Measurements from ENCODE around the gene HDGF. TPM values are rescaled to one million over a fixed set of nuclear protein-coding genes. Genes with fewer than 3 reads are reported as not detected.

Gene HDGF
- total RNA-seq, 2 donors from 2014 or later, result 493 to 495 TPM

DNA sequence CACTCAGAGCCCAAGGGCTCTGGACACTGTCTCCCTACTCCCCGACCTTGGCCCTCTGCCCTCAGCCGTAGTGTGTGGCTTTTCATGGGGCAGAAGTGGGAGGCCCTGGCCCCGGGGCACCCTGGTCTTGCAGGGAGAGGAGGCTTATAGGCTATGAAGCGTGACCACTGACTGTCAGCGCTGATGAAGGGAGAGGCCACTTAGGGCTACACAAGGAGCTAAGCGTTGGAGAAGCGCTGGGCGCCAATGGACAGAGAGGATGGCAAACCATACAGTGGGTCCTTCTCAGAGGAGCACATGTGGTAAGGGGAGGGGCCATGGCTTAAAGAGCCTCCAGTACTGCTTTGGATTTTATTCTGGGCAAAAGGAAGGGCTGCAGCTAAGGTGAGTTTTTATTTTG is 54.0 kb downstream of the HDGF start:
- WGBS, 2 experiments (ENCODE audit: insufficient coverage in 1 of 2, insufficient read length in 1 of 2), result 90 to 98% methylated on average over 7 to 8 of the region's 8 CpGs
- Histone ChIP-seq H3K4me1 (ENCODE audit: control insufficient read depth, insufficient read depth, low read length) (peaks cover 11% of the 10 kb centered on the region), H3K27me3 (ENCODE audit: control insufficient read depth, insufficient read depth, low read length, poor library complexity, severe bottlenecking) (no peaks in the 10 kb centered on the region), H3K27ac (ENCODE audit: low read depth, low read length) (no peak overlapping the region), H3K36me3 (ENCODE audit: control insufficient read depth, insufficient read depth, low read length) (peaks cover 14% of the 10 kb centered on the region), H3K9me3 (ENCODE audit: control insufficient read depth, low read length) (no peaks in the 10 kb centered on the region), H3K4me3 (ENCODE audit: low read length) (no peak overlapping the region), H3K9ac (ENCODE audit: extremely low read depth, low read length, poor library complexity, severe bottlenecking) (no peak overlapping the region)
- H3K27me3 Mint-ChIP-seq (ENCODE audit: insufficient read depth), result peaks cover 42% of the 10 kb centered on the region
- TF ChIP-seq CTCF (conservative IDR thresholded peaks at IDR 0.05), result no peak
- DNase-seq, result no peak
- H3K4me3 Mint-ChIP-seq, result no peak overlapping the region
- H3K27ac Mint-ChIP-seq, result no peak overlapping the region
- no peaks in the 10 kb centered on the region for H3K9me3 Mint-ChIP-seq
- H3K36me3 Mint-ChIP-seq (ENCODE audit: low read depth), result peaks cover 41% of the 10 kb centered on the region
- peaks cover 36% of the 10 kb centered on the region for H3K4me1 Mint-ChIP-seq

DNA sequence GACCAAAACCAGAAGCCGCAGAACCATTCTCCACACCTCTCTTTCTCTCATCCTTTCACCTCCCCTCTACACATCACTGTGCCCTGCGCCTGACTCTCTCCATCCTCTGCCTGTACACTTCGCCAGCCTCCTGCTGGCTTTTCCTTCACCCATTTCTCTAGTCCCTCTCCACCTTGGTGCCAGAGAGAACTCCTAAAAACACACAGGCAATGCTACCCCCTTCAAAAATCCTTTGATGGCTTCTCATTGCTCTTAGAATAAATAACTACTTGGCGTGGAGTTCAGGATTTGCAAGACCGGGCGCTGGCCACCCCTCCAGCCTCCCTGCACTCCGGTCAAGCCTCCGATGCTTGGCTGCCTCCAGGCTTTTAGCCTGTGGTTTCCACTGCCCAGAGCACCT is 54.7 kb downstream of the HDGF start:
- H3K4me3 Mint-ChIP-seq, result no peak overlapping the region
- peaks cover 41% of the 10 kb centered on the region for H3K4me1 Mint-ChIP-seq
- peaks cover 41% of the 10 kb centered on the region for H3K36me3 Mint-ChIP-seq (ENCODE audit: low read depth)
- peak overlapping the region; percentile 37 for H3K27ac Mint-ChIP-seq
- H3K9me3 Mint-ChIP-seq, result no peaks in the 10 kb centered on the region
- no peak for DNase-seq
- WGBS, 2 experiments (ENCODE audit: insufficient coverage in 1 of 2, insufficient read length in 1 of 2), result 90 to 93% methylated on average over 7 to 8 of the region's 8 CpGs
- Histone ChIP-seq H3K27me3 (ENCODE audit: control insufficient read depth, insufficient read depth, low read length, poor library complexity, severe bottlenecking) (no peaks in the 10 kb centered on the region), H3K4me1 (ENCODE audit: control insufficient read depth, insufficient read depth, low read length) (peaks cover 18% of the 10 kb centered on the region), H3K27ac (ENCODE audit: low read depth, low read length) (no peak overlapping the region), H3K9me3 (ENCODE audit: control insufficient read depth, low read length) (no peaks in the 10 kb centered on the region), H3K4me3 (ENCODE audit: low read length) (no peak overlapping the region), H3K9ac (ENCODE audit: extremely low read depth, low read length, poor library complexity, severe bottlenecking) (no peak overlapping the region), H3K36me3 (ENCODE audit: control insufficient read depth, insufficient read depth, low read length) (peaks cover 14% of the 10 kb centered on the region)
- TF ChIP-seq CTCF (conservative IDR thresholded peaks at IDR 0.05), result no peak
- peaks cover 38% of the 10 kb centered on the region for H3K27me3 Mint-ChIP-seq (ENCODE audit: insufficient read depth)

- Histone ChIP-seq H3K27me3 (ENCODE audit: control insufficient read depth, insufficient read depth, low read length, poor library complexity, severe bottlenecking) (peaks cover 6% of the 10 kb centered on the region), H3K9ac (ENCODE audit: extremely low read depth, low read length, poor library complexity, severe bottlenecking) (no peak overlapping the region), H3K9me3 (ENCODE audit: control insufficient read depth, low read length) (no peaks in the 10 kb centered on the region), H3K4me1 (ENCODE audit: control insufficient read depth, insufficient read depth, low read length) (peaks cover 25% of the 10 kb centered on the region), H3K27ac (ENCODE audit: low read depth, low read length) (peak overlapping the region; percentile 84), H3K36me3 (ENCODE audit: control insufficient read depth, insufficient read depth, low read length) (peaks cover 4% of the 10 kb centered on the region), H3K4me3 (ENCODE audit: low read length) (no peak overlapping the region)
- 82 to 85% methylated on average over 5 of the region's 5 CpGs for WGBS, 2 experiments (ENCODE audit: insufficient coverage in 1 of 2, insufficient read length in 1 of 2)
- no peak for DNase-seq
- Mint-ChIP-seq H3K9me3 (no peaks in the 10 kb centered on the region), H3K4me3 (peak overlapping the region; percentile 47), H3K4me1 (peaks cover 50% of the 10 kb centered on the region), H3K36me3 (ENCODE audit: low read depth) (peaks cover 22% of the 10 kb centered on the region), H3K27me3 (ENCODE audit: insufficient read depth) (peaks cover 31% of the 10 kb centered on the region), H3K27ac (peak overlapping the region; percentile 71)
- no peak for TF ChIP-seq CTCF (conservative IDR thresholded peaks at IDR 0.05)
Observed at GRCh38 chr1:156694690-156694962, 56.8 kb downstream of the HDGF start.
